Testis (tissue), 3 donors: ENCODE data around the gene TMEM252. TPM values are rescaled to one million over a fixed set of nuclear protein-coding genes. Genes with fewer than 3 reads are reported as not detected.
A peak's percentile ranks its signal among the peaks of the same experiment; 100 is the strongest.

ENCODE experiments used
- DNase-seq: peaks from one replicate; pipeline ENCODE4 v3.0.0-alpha.2; 2019
- H3K27ac ChIP-seq, 2 donors: fragments of 200-600 bp; sonication (generic); one replicate each; pipeline ENCODE4 v1.5.1; 2019
- H3K27me3 ChIP-seq: fragments of 200-600 bp; sonication (generic); one replicate; pipeline ENCODE4 v1.5.1; 2019
- H3K36me3 ChIP-seq: fragments of 200-600 bp; sonication (generic); one replicate; pipeline ENCODE4 v1.5.1; 2017; ENCODE audit warnings: low read depth; ENCODE audit errors: missing control alignments
- H3K4me1 ChIP-seq: fragments of 200-600 bp; sonication (generic); one replicate; pipeline ENCODE4 v1.5.1; 2019
- H3K4me3 ChIP-seq, 2 donors: fragments of 200-600 bp; sonication (generic); one replicate each; pipeline ENCODE4 v1.5.1; 2017 to 2019
- H3K9me3 ChIP-seq: fragments of 200-600 bp; sonication (generic); one replicate; pipeline ENCODE4 v1.5.1; 2017
- POLR2A ChIP-seq: fragments of 450-650 bp; IDR thresholded peaks from one replicate; pipeline ENCODE4 v1.6.1; 2017; ENCODE audit warnings: antibody characterized with exemption, mild to moderate bottlenecking, moderate library complexity
- WGBS, 2 donors: methylation state at CpG; one replicate each; pipeline ENCODE4 v1.1.5; 2018; 5-methylcytosine and 5-hydroxymethylcytosine counted together
- intact Hi-C: fragments of 100-400 bp; cut with DNase I; formaldehyde crosslinking; loops from one replicate; pipeline ENCODE4 v1.15.1; 2023; ENCODE audit warnings: low total_unique reads
- polyA plus RNA-seq: library from polyadenylated mRNA; stranded (reverse); fragments of 350-450 nt; fragmentation: Illumina TruSeq; extraction: RNeasy Lipid Tissue Mini Kit (QIAGEN cat#74804); gene quantifications from one replicate; pipeline ENCODE4 v1.2.3, GENCODE V29; 2014; ENCODE audit warnings: low read depth, low replicate concordance; ENCODE audit not compliant: insufficient read depth
- total RNA-seq, 2 donors: library from RNA; depleted of rRNA; stranded (reverse); fragments of >200 nt; gene quantifications; one replicate each; pipeline ENCODE4 v1.2.3, GENCODE V29; 2016
- TF ChIP-seq, protein P1 (sequence below), 3 experiments: fragments of 450-650 bp in 2 of 3; fragments of 200-600 bp in 1 of 3; sonication (generic) in 1 of 3; IDR thresholded peaks; one replicate each; pipeline ENCODE4 v1.5.1; 2016 to 2019; ENCODE audit warnings: antibody characterized with exemption in 3 of 3, mild to moderate bottlenecking in 2 of 3, moderate library complexity in 1 of 3

TMEM252 gene
- total and polyA plus RNA-seq, 3 donors from 2014 or later = 0.26 TPM; not detected in 2

DNA sequence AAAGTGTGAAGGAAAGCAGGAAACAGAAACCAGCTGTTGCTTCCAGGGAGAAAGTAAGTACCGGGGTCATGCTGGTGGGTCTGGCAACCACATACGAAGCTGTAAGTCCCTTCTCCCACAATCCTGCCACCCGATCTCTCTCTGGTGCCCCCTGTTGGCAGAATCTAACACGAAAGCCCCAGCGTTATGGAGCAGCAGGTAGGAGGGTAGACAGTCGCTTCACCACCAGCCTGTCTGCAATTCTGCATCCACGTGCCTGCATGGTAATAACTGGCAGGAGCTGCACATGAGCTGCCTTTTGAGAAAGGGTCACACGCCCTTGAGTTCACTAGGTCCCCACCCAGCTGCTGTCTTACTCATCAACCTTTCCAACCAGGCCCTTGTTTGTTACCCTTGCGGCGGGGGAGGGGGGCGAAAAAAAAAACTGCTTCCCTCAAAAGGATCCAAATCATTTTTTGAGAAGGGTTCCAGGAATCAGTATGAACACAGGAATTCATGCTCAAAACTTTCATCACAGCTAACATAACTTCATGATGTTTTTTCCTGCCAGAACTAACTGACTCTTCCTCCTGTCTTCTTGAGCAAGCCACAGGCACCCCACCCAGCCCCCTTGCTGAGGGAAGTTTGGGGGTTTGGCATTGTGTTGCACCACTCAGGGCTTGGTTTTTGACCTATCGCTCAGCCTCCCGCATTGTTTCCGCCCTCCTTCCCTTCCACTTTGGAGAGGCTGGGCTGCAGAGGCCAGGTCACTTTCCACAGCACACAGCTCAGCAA, 19.6 kb upstream of the TMEM252 start:
- DNase-seq = peak; percentile 47
- Histone ChIP-seq H3K27me3 (no peaks in the 10 kb centered on the region), H3K4me1 (peaks cover 13% of the 10 kb centered on the region), H3K36me3 (no peaks in the 10 kb centered on the region), H3K27ac (no peak overlapping the region), H3K9me3 (no peaks in the 10 kb centered on the region), H3K4me3 (no peak overlapping the region)
- 54 to 63% methylated on average over 14 of the region's 14 CpGs for WGBS, 2 donors
- intact Hi-C loops = no loop called here
- TF ChIP-seq, protein P1, sequence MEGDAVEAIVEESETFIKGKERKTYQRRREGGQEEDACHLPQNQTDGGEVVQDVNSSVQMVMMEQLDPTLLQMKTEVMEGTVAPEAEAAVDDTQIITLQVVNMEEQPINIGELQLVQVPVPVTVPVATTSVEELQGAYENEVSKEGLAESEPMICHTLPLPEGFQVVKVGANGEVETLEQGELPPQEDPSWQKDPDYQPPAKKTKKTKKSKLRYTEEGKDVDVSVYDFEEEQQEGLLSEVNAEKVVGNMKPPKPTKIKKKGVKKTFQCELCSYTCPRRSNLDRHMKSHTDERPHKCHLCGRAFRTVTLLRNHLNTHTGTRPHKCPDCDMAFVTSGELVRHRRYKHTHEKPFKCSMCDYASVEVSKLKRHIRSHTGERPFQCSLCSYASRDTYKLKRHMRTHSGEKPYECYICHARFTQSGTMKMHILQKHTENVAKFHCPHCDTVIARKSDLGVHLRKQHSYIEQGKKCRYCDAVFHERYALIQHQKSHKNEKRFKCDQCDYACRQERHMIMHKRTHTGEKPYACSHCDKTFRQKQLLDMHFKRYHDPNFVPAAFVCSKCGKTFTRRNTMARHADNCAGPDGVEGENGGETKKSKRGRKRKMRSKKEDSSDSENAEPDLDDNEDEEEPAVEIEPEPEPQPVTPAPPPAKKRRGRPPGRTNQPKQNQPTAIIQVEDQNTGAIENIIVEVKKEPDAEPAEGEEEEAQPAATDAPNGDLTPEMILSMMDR (IDR thresholded peaks at IDR 0.05) = peak in 2 of 3 experiments; percentile 2 to 30
- no peak for TF ChIP-seq POLR2A

DNA sequence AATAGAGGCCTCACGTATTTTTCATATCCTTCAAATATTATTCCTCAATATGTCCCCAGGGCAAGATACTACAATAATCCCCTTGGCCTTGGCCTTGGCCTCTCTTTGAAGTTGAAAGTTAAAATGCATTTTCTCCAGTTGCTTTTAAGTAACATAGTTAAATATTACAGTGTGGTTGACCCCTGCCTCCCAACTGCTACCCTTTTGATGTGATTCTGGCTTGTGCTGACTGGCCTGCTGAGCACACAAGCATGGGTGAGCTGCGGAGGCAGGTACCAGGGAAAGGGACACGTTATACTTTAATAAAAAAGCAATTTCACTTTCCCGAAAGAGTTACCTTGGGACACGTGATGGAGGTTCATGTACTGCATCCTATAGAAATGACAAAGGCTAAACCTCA, 17.9 kb upstream of the TMEM252 start:
- Histone ChIP-seq H3K4me1 (peaks cover 13% of the 10 kb centered on the region), H3K27me3 (no peaks in the 10 kb centered on the region), H3K9me3 (no peaks in the 10 kb centered on the region), H3K4me3 (no peak overlapping the region), H3K27ac (no peak overlapping the region), H3K36me3 (no peaks in the 10 kb centered on the region)
- TF ChIP-seq, protein P1 (IDR thresholded peaks at IDR 0.05) = no peak
- TF ChIP-seq POLR2A = no peak
- no peak for DNase-seq
- 79 to 82% methylated on average over 5 of the region's 5 CpGs for WGBS, 2 donors
- intact Hi-C loops = no loop called here

DNA sequence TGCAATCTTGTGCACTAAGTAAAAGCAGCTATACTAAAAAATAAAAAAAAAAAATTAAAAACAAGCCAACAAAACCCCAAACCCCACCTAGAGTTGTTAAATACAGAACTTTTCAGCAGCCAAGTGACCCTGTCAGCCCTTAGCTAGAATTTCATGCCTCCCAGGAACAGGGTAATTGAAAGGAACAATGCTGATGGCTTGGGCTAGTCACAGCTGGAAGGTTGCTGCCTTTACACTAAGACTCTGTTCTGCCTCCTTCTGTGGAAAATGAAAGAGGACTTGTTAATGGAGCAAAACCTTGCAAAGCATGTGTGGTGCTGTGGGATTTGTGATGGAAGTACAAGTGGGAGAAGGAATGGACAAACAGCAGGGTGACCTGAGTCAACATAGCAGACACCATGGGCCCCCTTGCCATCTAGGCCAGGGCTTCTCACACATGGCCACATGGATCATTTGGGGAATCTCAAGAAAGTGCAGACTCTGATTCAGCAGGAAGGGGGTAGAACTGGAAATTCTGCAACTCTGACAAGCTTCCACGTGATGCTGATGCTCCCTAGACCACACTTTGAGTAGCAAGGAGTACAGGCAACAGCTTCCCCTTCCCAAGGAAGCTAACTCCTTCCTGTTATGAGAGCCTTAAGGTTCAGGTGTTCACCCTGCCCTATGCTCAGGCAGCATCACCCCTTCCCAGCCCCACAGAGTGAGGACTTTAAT, 14.9 kb upstream of the TMEM252 start:
- intact Hi-C loops = no loop called here
- Histone ChIP-seq H3K9me3 (no peaks in the 10 kb centered on the region), H3K4me3 (no peak overlapping the region), H3K27ac (peak overlapping the region in 1 of 2 donors; percentile 11), H3K27me3 (no peaks in the 10 kb centered on the region), H3K4me1 (peaks cover 12% of the 10 kb centered on the region), H3K36me3 (no peaks in the 10 kb centered on the region)
- WGBS, 2 donors = 81 to 100% methylated on average over 1 of the region's 1 CpG
- TF ChIP-seq, protein P1 (IDR thresholded peaks at IDR 0.05) = no peak
- no peak for TF ChIP-seq POLR2A
- DNase-seq = no peak

- DNase-seq = no peak
- Histone ChIP-seq H3K27me3 (no peaks in the 10 kb centered on the region), H3K4me3 (no peak overlapping the region), H3K36me3 (no peaks in the 10 kb centered on the region), H3K9me3 (no peaks in the 10 kb centered on the region), H3K4me1 (peaks cover 9% of the 10 kb centered on the region), H3K27ac (peak overlapping the region; percentile 39 to 55)
- TF ChIP-seq POLR2A = no peak
- TF ChIP-seq, protein P1 (IDR thresholded peaks at IDR 0.05) = no peak
- intact Hi-C loops = no loop called here
- 34 to 39% methylated on average over 3 of the region's 3 CpGs for WGBS, 2 donors
Measured at GRCh38 chr9:68552700-68553476, 12.2 kb upstream of the TMEM252 start.
